Measurements from ENCODE around the gene DNAJC2. TPM values are rescaled to one million over a fixed set of nuclear protein-coding genes. Genes with fewer than 3 reads are reported as not detected.

The DNAJC2 gene
- total RNA-seq, 2 donors from 2014 or later, result 20.3 to 41.3 TPM

GRCh38 chr7:103348452-103348851 is 3.9 kb upstream of the DNAJC2 start:
- peak overlapping the region; percentile 94 for H3K4me3 ChIP-seq
- H3K9me3 ChIP-seq, result no peaks in the 10 kb centered on the region
- peaks cover 32 to 39% of the 10 kb centered on the region in 2 donors for H3K4me1 ChIP-seq (ENCODE audit: control insufficient read depth in 1 of 2, low read depth in 2 of 2)
- H3K36me3 ChIP-seq, result peaks cover 6% of the 10 kb centered on the region
- DNase-seq (ENCODE audit: low spot score), result no peak
- no peak for ATAC-seq (ENCODE audit: insufficient number of reproducible peaks, low FRiP score, low read depth)
- no peak for TF ChIP-seq CTCF (IDR thresholded peaks at IDR 0.05)
- no peak overlapping the region for H3K27ac ChIP-seq
- no peaks in the 10 kb centered on the region for H3K27me3 ChIP-seq (replicated peaks; ENCODE audit: insufficient read depth)

- H3K4me1 ChIP-seq (ENCODE audit: control insufficient read depth in 1 of 2, low read depth in 2 of 2), result peaks cover 38 to 47% of the 10 kb centered on the region in 2 donors
- peak; percentile 60 for DNase-seq (ENCODE audit: low spot score)
Observed at GRCh38 chr7:103347507-103348267, 3.1 kb upstream of the DNAJC2 start, which contains the start of gene PSMC2. PSMC2 (plus strand) TSS chr7:103347643; CDS start chr7:103347712, 69 bp downstream.

GRCh38 chr7:103346396-103346795 is 1.8 kb upstream of the DNAJC2 start:
- DNase-seq (ENCODE audit: low spot score), result no peak
- no peaks in the 10 kb centered on the region for H3K9me3 ChIP-seq
- no peak for ATAC-seq (ENCODE audit: insufficient number of reproducible peaks, low FRiP score, low read depth)
- peaks cover 38 to 48% of the 10 kb centered on the region in 2 donors for H3K4me1 ChIP-seq (ENCODE audit: control insufficient read depth in 1 of 2, low read depth in 2 of 2)
- H3K27ac ChIP-seq, result no peak overlapping the region
- no peaks in the 10 kb centered on the region for H3K27me3 ChIP-seq (replicated peaks; ENCODE audit: insufficient read depth)
- no peak for TF ChIP-seq CTCF (IDR thresholded peaks at IDR 0.05)
- H3K36me3 ChIP-seq, result peaks cover 3% of the 10 kb centered on the region
- H3K4me3 ChIP-seq, result no peak overlapping the region

More at GRCh38 chr7:103347507-103348267, 3.1 kb upstream of the DNAJC2 start, which contains the start of gene PSMC2:
- TF ChIP-seq CTCF (IDR thresholded peaks at IDR 0.05), result no peak
- Histone ChIP-seq H3K27me3 (replicated peaks; ENCODE audit: insufficient read depth) (no peaks in the 10 kb centered on the region), H3K9me3 (no peaks in the 10 kb centered on the region), H3K4me3 (peak within 1 kb of the TSS; percentile 94), H3K36me3 (peaks cover 3% of the 10 kb centered on the region), H3K27ac (peak within 1 kb of the TSS; percentile 81 to 90)
- peak; percentile 88 for ATAC-seq (ENCODE audit: insufficient number of reproducible peaks, low FRiP score, low read depth)

GRCh38 chr7:103343758-103344452 is 662 bp downstream of the DNAJC2 start:
- peak; percentile 16 for ATAC-seq (ENCODE audit: insufficient number of reproducible peaks, low FRiP score, low read depth)
- no peak for TF ChIP-seq CTCF (IDR thresholded peaks at IDR 0.05)
- no peak for DNase-seq (ENCODE audit: low spot score)
- Histone ChIP-seq H3K27me3 (replicated peaks; ENCODE audit: insufficient read depth) (no peaks in the 10 kb centered on the region), H3K9me3 (no peaks in the 10 kb centered on the region), H3K4me1 (ENCODE audit: control insufficient read depth in 1 of 2, low read depth in 2 of 2) (peaks cover 22 to 23% of the 10 kb centered on the region in 2 donors), H3K27ac (peak overlapping the region; percentile 81 to 85), H3K4me3 (peak overlapping the region; percentile 96), H3K36me3 (peaks cover 5% of the 10 kb centered on the region)

DNA sequence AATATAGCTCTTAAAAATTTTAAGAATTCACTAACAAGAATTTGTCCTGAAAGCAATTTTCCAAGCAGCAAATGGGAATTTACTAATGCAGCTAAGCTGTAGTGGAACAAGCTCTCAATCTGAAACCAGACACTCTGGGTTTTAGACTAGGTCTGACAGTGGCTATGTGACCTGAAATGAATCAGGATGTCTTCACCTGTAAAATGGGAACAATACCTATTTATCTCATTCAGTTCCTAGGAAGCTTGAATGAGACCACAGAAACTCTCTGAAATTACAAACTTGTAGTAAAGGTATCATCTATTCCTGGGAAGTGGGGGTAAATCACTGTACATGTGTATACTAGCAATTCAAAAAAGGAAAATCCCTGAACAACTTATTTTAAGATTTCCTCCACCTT is 1.2 kb downstream of the DNAJC2 start:
- no peak overlapping the region for H3K27ac ChIP-seq

More for the DNA sequence above, 1.2 kb downstream of the DNAJC2 start:
- Histone ChIP-seq H3K9me3 (no peaks in the 10 kb centered on the region), H3K36me3 (peaks cover 5% of the 10 kb centered on the region), H3K4me1 (ENCODE audit: control insufficient read depth in 1 of 2, low read depth in 2 of 2) (peaks cover 17 to 18% of the 10 kb centered on the region in 2 donors), H3K4me3 (peak overlapping the region; percentile 96), H3K27me3 (replicated peaks; ENCODE audit: insufficient read depth) (no peaks in the 10 kb centered on the region)
- ATAC-seq (ENCODE audit: insufficient number of reproducible peaks, low FRiP score, low read depth) (no peak), DNase-seq (ENCODE audit: low spot score) (no peak)
- no peak for TF ChIP-seq CTCF (IDR thresholded peaks at IDR 0.05)
